22Rv1 (cell line): ENCODE results near the gene ARHGAP23.

Source experiments
- ZFX ChIP-seq: fragments of 450-650 bp; IDR thresholded peaks from 2 replicates; pipeline ENCODE4 v1.6.1; 2017; ENCODE audit warnings: antibody characterized with exemption, borderline replicate concordance
- TF ChIP-seq, protein P1 (sequence below): fragments of 450-650 bp; IDR thresholded peaks from 2 replicates; pipeline ENCODE4 v1.5.1; 2017; ENCODE audit warnings: mild to moderate bottlenecking

DNA sequence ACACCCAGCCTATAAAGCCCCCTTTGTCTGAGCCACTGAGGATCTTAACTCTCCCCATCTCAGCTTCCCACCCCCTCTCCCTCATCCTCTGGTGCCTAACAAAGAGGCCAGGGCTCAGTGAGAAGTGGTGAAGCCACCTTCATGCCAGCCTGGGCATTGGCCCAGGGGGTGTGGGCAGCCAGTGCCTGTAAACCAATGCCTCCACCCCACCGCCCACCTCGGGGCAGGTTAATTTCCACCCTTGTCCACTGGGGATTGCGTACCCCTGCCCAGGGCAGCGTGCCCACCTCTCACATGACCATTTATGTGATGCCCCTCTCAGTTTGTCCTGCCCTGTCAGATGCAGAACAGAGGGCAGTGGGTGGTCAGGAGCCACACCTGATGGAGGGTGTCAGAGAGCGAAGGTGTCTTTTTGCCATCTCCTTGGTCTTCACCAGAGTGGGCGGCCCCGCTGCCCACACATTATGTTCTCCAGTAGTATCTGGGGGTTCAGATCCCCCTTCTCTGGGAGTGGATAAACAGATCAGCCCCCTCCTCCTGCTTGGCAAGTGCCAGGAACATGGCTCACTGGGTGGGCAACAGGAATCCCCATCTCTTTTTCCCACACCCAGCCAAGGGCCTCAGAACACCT, 10.1 kb upstream of the ARHGAP23 start:
- TF ChIP-seq, protein P1, sequence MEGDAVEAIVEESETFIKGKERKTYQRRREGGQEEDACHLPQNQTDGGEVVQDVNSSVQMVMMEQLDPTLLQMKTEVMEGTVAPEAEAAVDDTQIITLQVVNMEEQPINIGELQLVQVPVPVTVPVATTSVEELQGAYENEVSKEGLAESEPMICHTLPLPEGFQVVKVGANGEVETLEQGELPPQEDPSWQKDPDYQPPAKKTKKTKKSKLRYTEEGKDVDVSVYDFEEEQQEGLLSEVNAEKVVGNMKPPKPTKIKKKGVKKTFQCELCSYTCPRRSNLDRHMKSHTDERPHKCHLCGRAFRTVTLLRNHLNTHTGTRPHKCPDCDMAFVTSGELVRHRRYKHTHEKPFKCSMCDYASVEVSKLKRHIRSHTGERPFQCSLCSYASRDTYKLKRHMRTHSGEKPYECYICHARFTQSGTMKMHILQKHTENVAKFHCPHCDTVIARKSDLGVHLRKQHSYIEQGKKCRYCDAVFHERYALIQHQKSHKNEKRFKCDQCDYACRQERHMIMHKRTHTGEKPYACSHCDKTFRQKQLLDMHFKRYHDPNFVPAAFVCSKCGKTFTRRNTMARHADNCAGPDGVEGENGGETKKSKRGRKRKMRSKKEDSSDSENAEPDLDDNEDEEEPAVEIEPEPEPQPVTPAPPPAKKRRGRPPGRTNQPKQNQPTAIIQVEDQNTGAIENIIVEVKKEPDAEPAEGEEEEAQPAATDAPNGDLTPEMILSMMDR = no peak
- no peak for TF ChIP-seq ZFX
